HEK293 (cell line): ENCODE data around the gene COL6A1.

ENCODE experiments used
- GLIS2 ChIP-seq: fragments of 450-650 bp; formaldehyde crosslinking; IDR thresholded peaks from 2 replicates; pipeline ENCODE4 v1.5.1; 2016; ENCODE audit warnings: missing biosample characterization, missing genetic modification characterization
- KLF10 ChIP-seq: fragments of 450-650 bp; IDR thresholded peaks from 2 replicates; pipeline ENCODE4 v1.5.1; 2018; ENCODE audit warnings: missing biosample characterization, mild to moderate bottlenecking, missing genetic modification characterization
- KLF16 ChIP-seq: fragments of 450-650 bp; formaldehyde crosslinking; IDR thresholded peaks from 2 replicates; pipeline ENCODE4 v1.5.1; 2017; ENCODE audit warnings: missing biosample characterization, missing genetic modification characterization
- KLF8 ChIP-seq: fragments of 450-650 bp; formaldehyde crosslinking; IDR thresholded peaks from 2 replicates; pipeline ENCODE4 v1.5.1; 2016; ENCODE audit warnings: missing biosample characterization, missing genetic modification characterization
- REPIN1 ChIP-seq: fragments of 450-650 bp; formaldehyde crosslinking; IDR thresholded peaks from 2 replicates; pipeline ENCODE4 v1.5.1; 2017; ENCODE audit warnings: missing biosample characterization, missing genetic modification characterization, low read depth
- YY1 ChIP-seq: fragments of 450-650 bp; formaldehyde crosslinking; IDR thresholded peaks from 2 replicates; pipeline ENCODE4 v1.5.1; 2018; ENCODE audit warnings: missing biosample characterization, missing genetic modification characterization
- ZBTB17 ChIP-seq: fragments of 450-650 bp; formaldehyde crosslinking; IDR thresholded peaks from 2 replicates; pipeline ENCODE4 v1.5.1; 2016; ENCODE audit warnings: missing biosample characterization, missing genetic modification characterization
- ZBTB44 ChIP-seq: fragments of 450-650 bp; IDR thresholded peaks from 2 replicates; pipeline ENCODE4 v1.5.1; 2018; ENCODE audit warnings: missing biosample characterization, mild to moderate bottlenecking, missing genetic modification characterization
- ZEB2 ChIP-seq: fragments of 450-650 bp; formaldehyde crosslinking; IDR thresholded peaks from 2 replicates; pipeline ENCODE4 v1.5.1; 2016; ENCODE audit warnings: missing biosample characterization, missing genetic modification characterization
- ZFP69B ChIP-seq: fragments of 450-650 bp; formaldehyde crosslinking; IDR thresholded peaks from 2 replicates; pipeline ENCODE4 v1.5.1; 2016; ENCODE audit warnings: missing biosample characterization, missing genetic modification characterization
- ZNF148 ChIP-seq: fragments of 450-650 bp; formaldehyde crosslinking; IDR thresholded peaks from 2 replicates; pipeline ENCODE4 v1.5.0; 2017; ENCODE audit warnings: missing biosample characterization, missing genetic modification characterization, borderline replicate concordance
- ZNF157 ChIP-seq: fragments of 450-650 bp; formaldehyde crosslinking; IDR thresholded peaks from 2 replicates; pipeline ENCODE4 v1.5.1; 2016; ENCODE audit warnings: missing biosample characterization, missing genetic modification characterization
- ZNF18 ChIP-seq: fragments of 450-650 bp; formaldehyde crosslinking; IDR thresholded peaks from 2 replicates; pipeline ENCODE4 v1.5.1; 2016; ENCODE audit warnings: missing biosample characterization, missing genetic modification characterization
- ZNF202 ChIP-seq: fragments of 450-650 bp; formaldehyde crosslinking; IDR thresholded peaks from 2 replicates; pipeline ENCODE4 v1.5.1; 2016; ENCODE audit warnings: missing biosample characterization, missing genetic modification characterization, borderline replicate concordance
- ZNF324 ChIP-seq: fragments of 450-650 bp; formaldehyde crosslinking; IDR thresholded peaks from 2 replicates; pipeline ENCODE4 v1.5.1; 2016; ENCODE audit warnings: missing biosample characterization, missing genetic modification characterization
- ZNF335 ChIP-seq: fragments of 450-650 bp; formaldehyde crosslinking; conservative IDR thresholded peaks from 2 replicates; pipeline ENCODE4 v1.5.1; 2016; ENCODE audit warnings: missing biosample characterization, missing genetic modification characterization
- ZNF423 ChIP-seq: fragments of 450-650 bp; formaldehyde crosslinking; IDR thresholded peaks from 2 replicates; pipeline ENCODE4 v1.5.1; 2016; ENCODE audit warnings: missing biosample characterization, missing genetic modification characterization
- ZNF426 ChIP-seq: fragments of 450-650 bp; formaldehyde crosslinking; IDR thresholded peaks from 2 replicates; pipeline ENCODE4 v1.5.1; 2017; ENCODE audit warnings: missing biosample characterization, missing genetic modification characterization, mild to moderate bottlenecking, inconsistent platforms, moderate library complexity
- ZNF654 ChIP-seq: fragments of 450-650 bp; formaldehyde crosslinking; IDR thresholded peaks from 2 replicates; pipeline ENCODE4 v1.5.1; 2016; ENCODE audit warnings: low read depth, missing biosample characterization, missing genetic modification characterization
- ZNF660 ChIP-seq: fragments of 450-650 bp; IDR thresholded peaks from 2 replicates; pipeline ENCODE4 v1.5.1; 2018; ENCODE audit warnings: missing biosample characterization, mild to moderate bottlenecking, missing genetic modification characterization
- ZNF677 ChIP-seq: fragments of 450-650 bp; IDR thresholded peaks from 2 replicates; pipeline ENCODE4 v1.5.0; 2018; ENCODE audit warnings: missing biosample characterization, mild to moderate bottlenecking, missing genetic modification characterization, moderate library complexity
- ZNF837 ChIP-seq: fragments of 450-650 bp; formaldehyde crosslinking; IDR thresholded peaks from 2 replicates; pipeline ENCODE4 v1.5.1; 2016; ENCODE audit warnings: missing biosample characterization, missing genetic modification characterization
- TF ChIP-seq, protein P1 (sequence below): fragments of 450-650 bp; formaldehyde crosslinking; IDR thresholded peaks from 2 replicates; pipeline ENCODE4 v1.5.1; 2016; ENCODE audit warnings: missing biosample characterization, missing genetic modification characterization
- TF ChIP-seq, protein P2 (sequence below): fragments of 450-650 bp; formaldehyde crosslinking; IDR thresholded peaks from 2 replicates; pipeline ENCODE4 v1.5.1; 2017; ENCODE audit warnings: missing biosample characterization, missing genetic modification characterization
- TF ChIP-seq, protein P3 (sequence below): fragments of 450-650 bp; formaldehyde crosslinking; IDR thresholded peaks from 2 replicates; pipeline ENCODE4 v1.5.1; 2016; ENCODE audit warnings: missing biosample characterization, missing genetic modification characterization

Gene COL6A1

GRCh38 chr21:45981151-45982091, at the start of gene COL6A1 (continued):
- TF ChIP-seq, protein P1, sequence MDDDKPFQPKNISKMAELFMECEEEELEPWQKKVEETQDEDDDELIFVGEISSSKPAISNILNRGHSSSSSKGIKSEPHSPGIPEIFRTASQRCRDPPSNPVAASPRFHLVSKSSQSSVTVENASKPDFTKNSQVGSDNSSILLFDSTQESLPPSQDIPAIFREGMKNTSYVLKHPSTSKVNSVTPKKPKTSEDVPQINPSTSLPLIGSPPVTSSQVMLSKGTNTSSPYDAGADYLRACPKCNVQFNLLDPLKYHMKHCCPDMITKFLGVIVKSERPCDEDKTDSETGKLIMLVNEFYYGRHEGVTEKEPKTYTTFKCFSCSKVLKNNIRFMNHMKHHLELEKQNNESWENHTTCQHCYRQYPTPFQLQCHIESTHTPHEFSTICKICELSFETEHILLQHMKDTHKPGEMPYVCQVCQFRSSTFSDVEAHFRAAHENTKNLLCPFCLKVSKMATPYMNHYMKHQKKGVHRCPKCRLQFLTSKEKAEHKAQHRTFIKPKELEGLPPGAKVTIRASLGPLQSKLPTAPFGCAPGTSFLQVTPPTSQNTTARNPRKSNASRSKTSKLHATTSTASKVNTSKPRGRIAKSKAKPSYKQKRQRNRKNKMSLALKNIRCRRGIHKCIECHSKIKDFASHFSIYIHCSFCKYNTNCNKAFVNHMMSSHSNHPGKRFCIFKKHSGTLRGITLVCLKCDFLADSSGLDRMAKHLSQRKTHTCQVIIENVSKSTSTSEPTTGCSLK (tag by site-specific recombination) = no peak
- TF ChIP-seq ZEB2 (tag by site-specific recombination) = peak; percentile 91
- TF ChIP-seq ZNF677 (tag by site-specific recombination) = no peak
- TF ChIP-seq ZFP69B = no peak
- no peak for TF ChIP-seq ZNF426 (tag by site-specific recombination)
- TF ChIP-seq ZNF837 (tag by site-specific recombination) = 0 out of 2 replicates have a peak, but pooled peaks have one; percentile 24
- no peak for TF ChIP-seq ZNF148 (tag by site-specific recombination)
- TF ChIP-seq ZBTB17 (tag by site-specific recombination) = peak; percentile 65; the same call in 1 of the 2 replicates
- no peak for TF ChIP-seq KLF16 (tag by site-specific recombination)
- peak; percentile 67 for TF ChIP-seq KLF10
- TF ChIP-seq ZNF18 (tag by site-specific recombination) = peak; percentile 69; the same call in 1 of the 2 replicates
- TF ChIP-seq ZNF335 (tag by site-specific recombination) = peak; percentile 91
- TF ChIP-seq, protein P2, sequence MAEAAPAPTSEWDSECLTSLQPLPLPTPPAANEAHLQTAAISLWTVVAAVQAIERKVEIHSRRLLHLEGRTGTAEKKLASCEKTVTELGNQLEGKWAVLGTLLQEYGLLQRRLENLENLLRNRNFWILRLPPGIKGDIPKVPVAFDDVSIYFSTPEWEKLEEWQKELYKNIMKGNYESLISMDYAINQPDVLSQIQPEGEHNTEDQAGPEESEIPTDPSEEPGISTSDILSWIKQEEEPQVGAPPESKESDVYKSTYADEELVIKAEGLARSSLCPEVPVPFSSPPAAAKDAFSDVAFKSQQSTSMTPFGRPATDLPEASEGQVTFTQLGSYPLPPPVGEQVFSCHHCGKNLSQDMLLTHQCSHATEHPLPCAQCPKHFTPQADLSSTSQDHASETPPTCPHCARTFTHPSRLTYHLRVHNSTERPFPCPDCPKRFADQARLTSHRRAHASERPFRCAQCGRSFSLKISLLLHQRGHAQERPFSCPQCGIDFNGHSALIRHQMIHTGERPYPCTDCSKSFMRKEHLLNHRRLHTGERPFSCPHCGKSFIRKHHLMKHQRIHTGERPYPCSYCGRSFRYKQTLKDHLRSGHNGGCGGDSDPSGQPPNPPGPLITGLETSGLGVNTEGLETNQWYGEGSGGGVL = 0 out of 2 replicates have a peak, but pooled peaks have one; percentile 48
- TF ChIP-seq YY1 = no peak
- peak; percentile 60; the same call in 1 of the 2 replicates for TF ChIP-seq ZNF324 (tag by site-specific recombination)
- no peak for TF ChIP-seq ZNF157 (tag by site-specific recombination)
- no peak for TF ChIP-seq ZNF660
- no peak for TF ChIP-seq ZNF654
- no peak for TF ChIP-seq ZBTB44 (tag by site-specific recombination)
- TF ChIP-seq ZNF202 (tag by site-specific recombination) = no peak
- TF ChIP-seq KLF8 (tag by site-specific recombination) = peak; percentile 55
- TF ChIP-seq REPIN1 = peak; percentile 74; the same call in 1 of the 2 replicates
- TF ChIP-seq GLIS2 (tag by site-specific recombination) = peak; percentile 72
- 0 out of 2 replicates have a peak, but pooled peaks have one; percentile 47 for TF ChIP-seq ZNF423 (tag by site-specific recombination)
- TF ChIP-seq, protein P3, sequence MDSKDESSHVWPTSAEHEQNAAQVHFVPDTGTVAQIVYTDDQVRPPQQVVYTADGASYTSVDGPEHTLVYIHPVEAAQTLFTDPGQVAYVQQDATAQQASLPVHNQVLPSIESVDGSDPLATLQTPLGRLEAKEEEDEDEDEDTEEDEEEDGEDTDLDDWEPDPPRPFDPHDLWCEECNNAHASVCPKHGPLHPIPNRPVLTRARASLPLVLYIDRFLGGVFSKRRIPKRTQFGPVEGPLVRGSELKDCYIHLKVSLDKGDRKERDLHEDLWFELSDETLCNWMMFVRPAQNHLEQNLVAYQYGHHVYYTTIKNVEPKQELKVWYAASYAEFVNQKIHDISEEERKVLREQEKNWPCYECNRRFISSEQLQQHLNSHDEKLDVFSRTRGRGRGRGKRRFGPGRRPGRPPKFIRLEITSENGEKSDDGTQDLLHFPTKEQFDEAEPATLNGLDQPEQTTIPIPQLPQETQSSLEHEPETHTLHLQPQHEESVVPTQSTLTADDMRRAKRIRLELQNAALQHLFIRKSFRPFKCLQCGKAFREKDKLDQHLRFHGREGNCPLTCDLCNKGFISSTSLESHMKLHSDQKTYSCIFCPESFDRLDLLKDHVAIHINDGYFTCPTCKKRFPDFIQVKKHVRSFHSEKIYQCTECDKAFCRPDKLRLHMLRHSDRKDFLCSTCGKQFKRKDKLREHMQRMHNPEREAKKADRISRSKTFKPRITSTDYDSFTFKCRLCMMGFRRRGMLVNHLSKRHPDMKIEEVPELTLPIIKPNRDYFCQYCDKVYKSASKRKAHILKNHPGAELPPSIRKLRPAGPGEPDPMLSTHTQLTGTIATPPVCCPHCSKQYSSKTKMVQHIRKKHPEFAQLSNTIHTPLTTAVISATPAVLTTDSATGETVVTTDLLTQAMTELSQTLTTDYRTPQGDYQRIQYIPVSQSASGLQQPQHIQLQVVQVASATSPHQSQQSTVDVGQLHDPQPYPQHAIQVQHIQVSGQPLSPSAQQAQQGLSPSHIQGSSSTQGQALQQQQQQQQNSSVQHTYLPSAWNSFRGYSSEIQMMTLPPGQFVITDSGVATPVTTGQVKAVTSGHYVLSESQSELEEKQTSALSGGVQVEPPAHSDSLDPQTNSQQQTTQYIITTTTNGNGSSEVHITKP (tag by site-specific recombination) = peak; percentile 78
